ENCODE results near the gene GLIS2.

GRCh38 chr16:4323845-4324488, 8.1 kb downstream of the GLIS2 start:
- no peak for TF ChIP-seq SMC3 (IDR thresholded peaks at IDR 0.05)
- TF ChIP-seq NR3C1 (IDR thresholded peaks at IDR 0.05) = no peak

All from A549 (cell line).